HG03460 (cell line): ENCODE measurements around the gene OTOL1.

Experiments used
- ATAC-seq: cut with Tn5 transposase; IDR thresholded peaks from one replicate; pipeline ENCODE4 v1.9.1; 2021; ENCODE audit not compliant: unreplicated experiment

The OTOL1 gene

GRCh38 chr3:161496508-161496907 lies at the start of gene OTOL1:
TSS of gene OTOL1 (plus strand) at chr3:161496808. CDS start at chr3:161496808, 0 bp downstream.
- no peak for ATAC-seq

GRCh38 chr3:161449785-161450184 lies 46.8 kb upstream of the OTOL1 start:
- no peak for ATAC-seq

- ATAC-seq: no peak
Observed at GRCh38 chr3:161452179-161452578, 44.4 kb upstream of the OTOL1 start.

GRCh38 chr3:161454615-161455014 lies 42.0 kb upstream of the OTOL1 start:
- ATAC-seq: no peak

DNA sequence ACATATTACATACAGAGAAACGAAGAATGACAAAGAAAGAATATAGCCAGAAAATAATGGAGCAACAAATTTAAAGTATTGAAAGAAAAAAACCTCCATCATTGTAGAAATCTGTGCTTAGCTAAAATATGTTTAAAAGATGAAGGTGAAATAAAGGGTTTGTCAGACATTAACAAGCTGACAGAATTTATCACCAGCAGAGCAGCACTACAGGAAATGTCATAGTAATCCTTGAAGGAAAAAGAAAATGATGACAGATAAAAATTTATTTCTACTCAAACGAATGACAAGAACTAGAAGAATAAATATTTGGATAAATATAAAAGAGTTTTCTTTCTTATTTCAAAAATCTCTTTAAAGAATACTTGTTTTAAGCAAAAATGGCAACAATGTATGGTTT lies 40.6 kb upstream of the OTOL1 start:
- no peak for ATAC-seq

DNA sequence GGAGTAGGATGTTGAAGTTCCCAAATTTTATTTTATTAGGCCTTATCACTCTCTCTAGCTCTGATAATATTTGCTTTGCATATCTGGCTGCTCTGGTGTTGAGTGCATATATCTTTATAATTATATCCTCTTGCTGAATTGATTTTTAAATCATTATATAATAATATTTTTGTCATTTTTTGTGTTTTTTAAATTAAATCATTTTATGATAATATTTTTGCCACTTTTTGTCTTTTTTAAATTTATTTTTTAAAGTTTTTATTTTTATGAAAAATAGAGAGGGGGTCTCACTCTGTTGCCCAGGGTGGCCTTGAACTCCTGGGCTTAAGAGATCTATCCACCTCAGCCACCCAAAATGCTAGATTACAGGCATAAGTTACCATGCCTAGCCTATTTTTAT lies 34.5 kb upstream of the OTOL1 start:
- no peak for ATAC-seq

DNA sequence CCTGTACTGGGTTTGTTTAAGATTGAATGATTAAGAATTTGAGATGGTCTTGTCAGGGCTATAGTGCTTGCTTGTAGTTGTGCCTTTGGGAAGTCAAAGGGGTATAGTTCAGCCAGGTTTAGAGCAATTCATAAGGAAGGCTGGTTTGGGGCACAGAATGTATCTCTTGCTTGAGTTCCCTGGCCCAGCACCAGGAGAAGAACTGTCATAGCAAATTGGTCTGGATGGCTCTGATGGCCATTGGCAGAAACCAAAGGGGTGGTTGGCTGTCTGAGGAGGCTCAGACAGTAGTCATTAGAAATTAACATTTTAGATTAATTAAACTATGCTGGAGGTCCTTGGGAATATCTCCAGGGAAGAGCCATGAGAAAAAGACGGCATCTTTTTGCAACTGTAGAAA lies 25.4 kb upstream of the OTOL1 start:
- no peak for ATAC-seq

DNA sequence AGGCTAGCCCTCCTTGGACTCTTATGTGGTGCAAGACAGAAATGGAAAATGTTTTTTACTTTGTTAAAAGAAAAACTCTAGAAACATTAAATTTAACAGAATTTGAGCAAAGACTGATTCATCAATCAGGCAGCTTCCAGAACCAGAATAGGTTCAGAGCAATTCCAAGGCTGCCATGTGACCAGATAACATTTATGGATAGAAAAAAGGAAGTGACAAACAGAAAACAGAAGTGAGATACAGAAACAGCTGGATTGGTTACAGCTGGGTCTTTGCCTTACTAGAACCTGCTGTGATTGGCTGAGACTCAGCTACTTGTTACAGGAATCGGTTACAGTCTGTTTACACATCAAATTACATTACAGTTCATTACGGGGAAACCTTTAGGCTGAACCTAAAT lies 22.5 kb upstream of the OTOL1 start:
- no peak for ATAC-seq

- ATAC-seq: no peak
Observed at GRCh38 chr3:161474741-161475140, 21.9 kb upstream of the OTOL1 start.

GRCh38 chr3:161475206-161475605 lies 21.4 kb upstream of the OTOL1 start:
- ATAC-seq: no peak

GRCh38 chr3:161475905-161476304 lies 20.7 kb upstream of the OTOL1 start:
- ATAC-seq: no peak

- ATAC-seq: no peak
Observed at GRCh38 chr3:161484226-161484625, 12.4 kb upstream of the OTOL1 start.

DNA sequence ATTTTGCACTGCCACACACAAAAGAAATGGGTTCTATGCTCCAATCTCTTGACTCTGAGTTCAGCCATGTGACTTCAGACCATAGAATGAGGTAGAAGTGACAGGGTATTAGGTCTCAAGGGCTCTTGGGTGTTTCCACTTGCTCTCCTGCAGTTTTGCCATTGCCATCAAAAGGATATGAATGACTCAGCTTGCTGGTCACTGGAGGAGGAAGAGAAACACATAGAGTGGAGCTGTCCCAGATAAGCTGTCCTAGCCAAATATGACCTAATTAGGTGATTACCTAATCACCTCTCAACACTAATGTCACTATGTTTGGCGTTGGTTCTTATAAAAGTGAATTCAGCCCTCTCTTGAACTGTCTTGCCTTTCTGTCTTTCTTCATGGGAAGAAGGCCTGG lies 8.3 kb upstream of the OTOL1 start:
- ATAC-seq: peak; percentile 50

- ATAC-seq: peak; percentile 91
Observed at GRCh38 chr3:161489395-161489794, 7.2 kb upstream of the OTOL1 start.

DNA sequence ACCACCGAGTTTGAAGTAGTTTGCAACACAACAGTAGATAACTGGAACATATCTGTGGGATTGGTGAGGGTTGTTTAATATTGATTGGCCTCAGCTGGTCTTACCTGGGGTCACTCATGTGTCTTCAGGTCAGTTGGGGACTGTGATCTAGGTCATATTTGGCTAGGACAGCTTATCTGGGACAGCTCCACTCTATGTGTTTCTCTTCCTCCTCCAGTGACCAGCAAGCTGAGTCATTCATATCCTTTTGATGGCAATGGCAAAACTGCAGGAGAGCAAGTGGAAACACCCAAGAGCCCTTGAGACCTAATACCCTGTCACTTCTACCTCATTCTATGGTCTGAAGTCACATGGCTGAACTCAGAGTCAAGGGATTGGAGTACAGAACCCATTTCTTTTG lies 5.8 kb upstream of the OTOL1 start:
- peak; percentile 42 for ATAC-seq

GRCh38 chr3:161498259-161498921 lies 1.8 kb downstream of the OTOL1 start:
- no peak for ATAC-seq

DNA sequence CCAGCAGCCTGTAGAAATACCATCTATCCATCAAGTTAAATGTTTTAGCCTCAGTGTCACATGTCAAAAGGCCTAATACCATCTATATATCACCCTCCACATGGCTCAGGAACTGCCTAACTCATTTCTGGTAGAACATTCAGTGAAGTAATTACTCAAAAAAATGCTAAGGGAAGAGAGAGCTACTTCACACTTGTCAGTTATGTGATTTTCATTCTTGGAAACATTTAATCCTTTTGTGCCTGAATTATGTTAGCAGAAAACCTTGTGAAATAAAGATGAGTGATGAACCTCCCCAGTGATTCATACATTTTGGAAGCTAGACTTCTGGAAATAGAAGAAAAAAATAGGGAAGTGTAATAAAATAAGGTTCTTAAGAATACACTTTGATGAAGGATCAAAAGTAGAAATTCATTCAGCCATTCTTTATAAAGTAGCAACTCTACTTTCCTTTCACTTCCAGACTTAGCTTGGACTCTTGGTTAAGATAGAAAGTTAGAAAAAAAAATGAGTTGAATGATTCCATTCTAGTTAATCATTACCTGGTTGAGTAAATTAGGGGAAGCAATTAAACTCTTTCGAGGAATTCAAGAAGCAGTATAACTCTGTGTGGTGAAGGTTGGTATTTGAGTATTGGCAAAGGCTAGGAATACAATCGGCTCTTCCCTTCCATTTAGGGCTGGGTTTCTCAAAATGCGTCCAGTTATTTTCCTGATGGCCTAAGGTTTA lies 3.6 kb downstream of the OTOL1 start:
- no peak for ATAC-seq

DNA sequence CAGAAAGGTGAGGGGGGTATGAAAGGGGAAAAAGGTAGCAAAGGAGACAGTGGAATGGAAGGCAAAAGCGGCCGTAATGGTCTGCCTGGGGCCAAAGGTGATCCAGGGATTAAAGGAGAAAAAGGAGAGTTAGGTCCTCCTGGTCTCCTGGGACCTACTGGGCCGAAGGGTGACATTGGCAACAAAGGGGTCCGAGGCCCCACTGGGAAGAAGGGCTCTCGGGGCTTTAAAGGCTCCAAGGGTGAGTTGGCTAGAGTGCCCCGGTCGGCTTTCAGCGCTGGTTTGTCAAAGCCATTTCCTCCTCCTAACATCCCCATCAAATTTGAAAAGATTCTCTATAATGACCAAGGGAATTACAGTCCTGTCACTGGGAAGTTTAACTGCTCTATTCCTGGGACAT lies 6.7 kb downstream of the OTOL1 start:
- ATAC-seq: no peak

DNA sequence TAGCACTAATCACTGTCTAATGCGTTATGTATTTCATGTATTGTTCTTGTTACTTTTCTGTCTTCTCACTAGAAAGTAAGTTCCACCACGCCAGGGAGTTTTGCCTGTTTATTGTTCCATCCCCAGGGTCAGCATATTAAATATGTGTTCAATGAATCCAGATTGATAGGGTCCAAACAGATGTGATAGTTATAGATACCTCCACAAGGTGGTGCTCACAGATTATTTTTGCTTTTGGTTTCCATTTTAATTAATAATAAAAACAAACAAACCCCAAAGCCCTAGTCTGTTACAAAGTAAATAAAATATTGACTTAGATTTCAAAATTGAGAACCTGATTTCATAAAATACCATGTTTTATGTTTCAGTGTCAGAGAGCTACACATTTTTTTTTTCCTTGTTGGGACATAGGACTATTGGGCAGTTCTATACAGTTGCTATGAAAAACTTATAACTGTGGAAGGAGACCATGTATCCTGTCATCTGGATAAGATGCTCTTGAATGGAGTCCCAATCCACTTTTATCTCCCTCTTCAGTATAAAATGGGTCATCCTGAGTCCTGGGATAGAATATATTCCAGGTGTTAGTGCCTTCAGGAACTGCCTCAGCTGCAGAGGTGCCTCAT lies 12.4 kb downstream of the OTOL1 start:
- peak; percentile 88 for ATAC-seq

- ATAC-seq: no peak
Observed at GRCh38 chr3:161510510-161511260, 14.1 kb downstream of the OTOL1 start.

GRCh38 chr3:161523916-161524315 lies 27.3 kb downstream of the OTOL1 start:
- no peak for ATAC-seq

DNA sequence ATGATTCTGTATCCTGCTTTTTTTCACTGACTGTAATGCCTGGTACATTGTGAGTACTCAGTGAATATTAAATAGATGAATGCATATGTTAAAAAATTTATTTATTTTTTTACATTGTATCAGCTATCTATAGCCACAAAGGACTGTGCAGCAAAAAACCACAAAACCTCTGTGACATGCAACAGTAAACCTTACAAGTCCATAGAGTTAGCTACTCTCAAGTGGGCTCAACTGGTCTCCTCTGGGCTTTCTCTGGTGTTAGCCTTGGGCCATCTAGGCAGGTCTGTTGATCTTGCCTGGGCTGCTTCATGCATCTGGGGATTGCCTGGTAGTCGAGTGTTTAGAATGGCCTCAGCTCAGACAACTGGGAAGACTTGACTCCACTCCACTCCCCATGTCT lies 35.3 kb downstream of the OTOL1 start:
- no peak for ATAC-seq
